ENCODE data around the gene INPP4A.
A peak's percentile ranks its signal among the peaks of the same experiment; 100 is the strongest.

INPP4A gene

DNA sequence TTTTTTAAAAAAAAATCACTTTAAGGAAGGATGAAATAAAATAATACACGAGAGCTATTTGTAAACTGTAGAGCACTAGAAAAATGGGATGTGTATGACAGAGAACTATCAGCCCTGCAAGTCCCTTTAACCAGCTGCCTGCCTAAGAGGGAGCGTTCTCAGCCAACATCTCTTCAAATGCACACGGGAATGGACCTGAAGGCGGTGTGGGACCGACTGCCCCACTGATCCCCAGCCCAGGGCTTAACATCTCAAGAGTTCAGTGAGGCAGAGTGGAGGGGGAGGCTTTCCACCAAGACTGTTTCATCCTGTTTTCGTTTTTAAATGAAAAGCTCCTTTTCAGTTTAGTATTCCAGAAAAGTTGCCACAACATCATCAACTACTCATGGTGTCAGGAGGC lies 2.2 kb downstream of the INPP4A start:
- no peaks in the 10 kb centered on the region for H3K9me3 ChIP-seq (ENCODE audit: control extremely low read depth in 1 of 5, control insufficient read depth in 4 of 5, insufficient read depth in 2 of 5, low read depth in 1 of 5, low read length in 4 of 5)
- ChIA-PET CTCF (interaction anchor here (0.5 to 3.4 kb wide), 12 partner anchors 8 to 609 kb away, joined by 3 to 18 read pairs (median 4); no protein-coding TSS in a partner anchor), POLR2A (interaction anchor here (0.6 kb wide), 1 partner anchor 787 kb away, joined by 3 read pairs; no protein-coding TSS in a partner anchor)
- H3K4me3 ChIP-seq (ENCODE audit: control insufficient read depth in 1 of 7, extremely low read depth in 1 of 7, insufficient read depth in 4 of 7, low read depth in 2 of 7, low read length in 6 of 7) = peak overlapping the region in 1 of 7 experiments; percentile 44
- no peaks in the 10 kb centered on the region for H3K27me3 ChIP-seq (replicated peaks in 2 of 5; ENCODE audit: control insufficient read depth in 4 of 5, insufficient read depth in 5 of 5, low read length in 4 of 5)
- no peak overlapping the region for H3K27ac ChIP-seq (ENCODE audit: insufficient read depth in 1 of 2, low read depth in 1 of 2, low read length in 2 of 2, poor library complexity in 1 of 2, severe bottlenecking in 2 of 2)
- H3K36me3 ChIP-seq (ENCODE audit: control insufficient read depth in 4 of 4, insufficient read depth in 4 of 4, low read length in 3 of 4) = no peaks in the 10 kb centered on the region
- WGBS (ENCODE audit: insufficient coverage) = 67% methylated on average over 2 of the region's 6 CpGs
- peaks cover 10 to 63% (median 28%) of the 10 kb centered on the region in 4 experiments for H3K4me1 ChIP-seq (ENCODE audit: control extremely low read depth in 1 of 4, control insufficient read depth in 4 of 4, insufficient read depth in 4 of 4, low read length in 3 of 4)
- no peak for DNase-seq

DNA sequence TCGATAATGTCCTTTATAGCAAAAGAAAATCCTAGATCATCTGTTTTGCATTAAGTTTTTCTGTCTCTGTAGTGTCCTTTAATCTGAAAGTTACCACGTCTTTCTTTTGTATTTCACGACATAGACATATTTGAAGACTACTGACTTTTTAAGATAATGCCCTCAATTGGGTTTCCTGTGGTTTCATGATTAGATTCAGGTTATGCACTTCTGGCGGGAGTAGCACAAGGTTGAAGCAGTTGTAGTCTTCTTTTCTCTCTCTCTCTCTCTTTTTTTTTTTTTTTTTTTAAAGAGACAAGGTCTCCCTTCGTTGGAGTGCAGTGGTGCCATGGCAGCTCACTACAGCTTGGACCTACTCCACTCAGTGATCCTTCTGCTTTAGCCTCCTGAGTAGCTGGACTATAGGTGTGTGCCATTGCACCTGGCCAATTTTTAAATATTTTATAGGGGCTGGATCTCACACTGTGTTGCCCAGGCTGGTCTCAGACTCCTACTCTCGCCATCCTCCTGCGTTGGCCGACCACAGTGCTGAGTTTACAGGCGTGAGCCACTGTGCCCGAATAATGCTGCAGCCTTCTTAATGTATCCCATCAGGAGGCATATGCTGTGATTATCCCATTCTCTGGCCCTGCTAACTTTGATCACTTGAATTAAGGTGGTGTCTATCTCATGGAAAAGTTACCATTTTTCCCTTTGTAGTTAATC lies 3.9 kb downstream of the INPP4A start:
- POLR2A ChIA-PET = no interaction called here
- no peaks in the 10 kb centered on the region for H3K9me3 ChIP-seq (ENCODE audit: control extremely low read depth in 1 of 5, control insufficient read depth in 4 of 5, insufficient read depth in 2 of 5, low read depth in 1 of 5, low read length in 4 of 5)
- H3K27me3 ChIP-seq (replicated peaks in 2 of 5; ENCODE audit: control insufficient read depth in 4 of 5, insufficient read depth in 5 of 5, low read length in 4 of 5) = no peaks in the 10 kb centered on the region
- CTCF ChIA-PET = interaction anchor here (3.4 kb wide), 1 partner anchor 16 kb away, joined by 18 read pairs; no protein-coding TSS in a partner anchor
- H3K4me1 ChIP-seq (ENCODE audit: control extremely low read depth in 1 of 4, control insufficient read depth in 4 of 4, insufficient read depth in 4 of 4, low read length in 3 of 4) = peaks cover 18 to 80% (median 39%) of the 10 kb centered on the region in 4 experiments
- 99% methylated on average over 5 of the region's 10 CpGs for WGBS (ENCODE audit: insufficient coverage)
- no peak overlapping the region for H3K27ac ChIP-seq (ENCODE audit: insufficient read depth in 1 of 2, low read depth in 1 of 2, low read length in 2 of 2, poor library complexity in 1 of 2, severe bottlenecking in 2 of 2)
- no peaks in the 10 kb centered on the region for H3K36me3 ChIP-seq (ENCODE audit: control insufficient read depth in 4 of 4, insufficient read depth in 4 of 4, low read length in 3 of 4)
- DNase-seq = peak in 2 of 3 donors; percentile 36 to 65
- H3K4me3 ChIP-seq (ENCODE audit: control insufficient read depth in 1 of 7, extremely low read depth in 1 of 7, insufficient read depth in 4 of 7, low read depth in 2 of 7, low read length in 6 of 7) = no peak overlapping the region

DNA sequence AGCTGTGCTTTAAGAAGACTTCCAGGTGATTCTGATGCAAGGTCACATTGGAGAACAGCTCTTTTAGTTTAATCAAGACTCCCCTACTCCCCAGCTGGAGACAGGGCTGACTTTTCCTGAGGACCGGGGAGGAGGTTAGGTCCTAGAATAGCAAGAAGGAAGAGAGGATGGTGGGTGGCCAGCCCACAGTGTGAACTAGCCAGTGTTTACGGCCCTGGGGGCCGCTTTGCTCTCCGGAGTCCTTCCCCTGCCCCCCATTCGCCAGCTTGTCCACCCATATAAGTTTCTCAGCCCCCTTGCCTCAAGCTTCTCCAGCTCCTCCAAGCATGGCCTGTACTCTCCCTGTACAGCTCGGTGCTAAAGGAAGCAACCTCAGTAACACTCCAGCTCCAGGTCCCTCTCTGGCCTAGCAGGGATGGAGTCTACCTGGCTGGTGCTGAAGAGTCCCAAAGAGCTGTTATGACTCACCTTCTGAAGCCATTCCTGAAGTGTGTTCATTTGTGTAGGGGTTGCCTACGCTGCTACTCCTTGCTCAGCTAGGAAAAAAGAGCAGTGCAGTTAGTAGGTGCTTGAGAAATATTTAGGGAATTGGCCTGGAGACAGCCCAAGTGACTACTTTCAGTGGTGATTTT lies 7.9 kb downstream of the INPP4A start:
- POLR2A ChIA-PET = interaction anchor here (0.7 kb wide), 1 partner anchor 12 kb away, joined by 3 read pairs; no protein-coding TSS in a partner anchor
- peaks cover 27 to 84% (median 47%) of the 10 kb centered on the region in 4 experiments for H3K4me1 ChIP-seq (ENCODE audit: control extremely low read depth in 1 of 4, control insufficient read depth in 4 of 4, insufficient read depth in 4 of 4, low read length in 3 of 4)
- CTCF ChIA-PET = interaction anchor here (0.7 to 3.1 kb wide), 2 partner anchors 11 to 26 kb away, joined by 3 to 13 read pairs; no protein-coding TSS in a partner anchor

DNA sequence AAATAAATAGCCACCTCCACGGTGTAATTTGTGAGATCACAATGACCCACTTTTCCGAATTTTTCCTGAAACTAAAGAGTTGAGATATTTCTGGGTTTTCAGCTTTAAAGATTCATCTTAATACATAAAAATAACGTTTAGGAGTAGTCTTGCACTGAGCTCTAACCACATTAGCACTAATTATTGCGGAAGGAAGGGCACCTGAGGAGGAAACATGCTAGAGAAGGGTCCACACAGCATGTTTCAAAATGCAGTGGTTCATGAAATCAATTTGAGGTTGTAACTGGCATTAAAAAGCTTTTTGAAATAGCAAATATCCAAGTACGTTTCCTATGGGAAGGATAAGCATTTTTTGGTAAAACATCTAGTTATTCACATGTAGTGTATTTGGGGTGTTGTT lies 8.4 kb downstream of the INPP4A start:
- WGBS (ENCODE audit: insufficient coverage) = 49% methylated on average over 2 of the region's 5 CpGs
- ChIA-PET CTCF (interaction anchor here (1.1 to 3.1 kb wide), 3 partner anchors 11 to 679 kb away, joined by 3 to 13 read pairs (median 4); no protein-coding TSS in a partner anchor), POLR2A (no interaction called here)
- H3K4me3 ChIP-seq (ENCODE audit: control insufficient read depth in 1 of 7, extremely low read depth in 1 of 7, insufficient read depth in 4 of 7, low read depth in 2 of 7, low read length in 6 of 7) = peak overlapping the region in 1 of 7 experiments; percentile 7
- H3K36me3 ChIP-seq (ENCODE audit: control insufficient read depth in 4 of 4, insufficient read depth in 4 of 4, low read length in 3 of 4) = no peaks in the 10 kb centered on the region
- no peaks in the 10 kb centered on the region for H3K27me3 ChIP-seq (replicated peaks in 2 of 5; ENCODE audit: control insufficient read depth in 4 of 5, insufficient read depth in 5 of 5, low read length in 4 of 5)
- no peak overlapping the region for H3K27ac ChIP-seq (ENCODE audit: insufficient read depth in 1 of 2, low read depth in 1 of 2, low read length in 2 of 2, poor library complexity in 1 of 2, severe bottlenecking in 2 of 2)
- DNase-seq = peak in 2 of 3 donors; percentile 30 to 56
- peaks cover 27 to 81% (median 45%) of the 10 kb centered on the region in 4 experiments for H3K4me1 ChIP-seq (ENCODE audit: control extremely low read depth in 1 of 4, control insufficient read depth in 4 of 4, insufficient read depth in 4 of 4, low read length in 3 of 4)
- H3K9me3 ChIP-seq (ENCODE audit: control extremely low read depth in 1 of 5, control insufficient read depth in 4 of 5, insufficient read depth in 2 of 5, low read depth in 1 of 5, low read length in 4 of 5) = no peaks in the 10 kb centered on the region

More for the DNA sequence above, 7.9 kb downstream of the INPP4A start:
- Histone ChIP-seq H3K4me3 (ENCODE audit: control insufficient read depth in 1 of 7, extremely low read depth in 1 of 7, insufficient read depth in 4 of 7, low read depth in 2 of 7, low read length in 6 of 7) (no peak overlapping the region), H3K27me3 (replicated peaks in 2 of 5; ENCODE audit: control insufficient read depth in 4 of 5, insufficient read depth in 5 of 5, low read length in 4 of 5) (no peaks in the 10 kb centered on the region), H3K9me3 (ENCODE audit: control extremely low read depth in 1 of 5, control insufficient read depth in 4 of 5, insufficient read depth in 2 of 5, low read depth in 1 of 5, low read length in 4 of 5) (no peaks in the 10 kb centered on the region), H3K27ac (ENCODE audit: insufficient read depth in 1 of 2, low read depth in 1 of 2, low read length in 2 of 2, poor library complexity in 1 of 2, severe bottlenecking in 2 of 2) (no peak overlapping the region), H3K36me3 (ENCODE audit: control insufficient read depth in 4 of 4, insufficient read depth in 4 of 4, low read length in 3 of 4) (no peaks in the 10 kb centered on the region)
- no peak for DNase-seq
- no CpG with 5 or more reads among the region's 7 CpGs for WGBS (ENCODE audit: insufficient coverage)

DNA sequence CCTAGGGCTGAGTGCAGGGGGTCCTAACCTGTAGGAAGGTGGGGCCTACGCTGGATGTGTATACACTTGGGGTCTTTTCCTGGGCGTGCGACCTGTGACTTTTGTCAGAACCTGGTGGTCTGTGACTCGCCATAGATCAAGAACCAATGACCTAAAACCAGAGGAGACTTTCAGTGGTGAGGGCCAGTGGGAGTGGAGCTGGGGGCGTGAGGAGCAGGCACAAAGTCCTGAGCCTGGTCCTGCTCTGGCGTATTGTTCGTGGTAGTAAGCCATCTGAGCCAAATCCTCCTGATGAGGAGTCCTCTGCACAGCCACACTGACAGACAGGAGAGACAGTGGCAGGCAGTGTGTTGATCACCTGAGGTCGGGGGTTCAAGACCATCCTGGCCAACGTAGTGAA lies 8.9 kb downstream of the INPP4A start:
- H3K4me3 ChIP-seq (ENCODE audit: control insufficient read depth in 1 of 7, extremely low read depth in 1 of 7, insufficient read depth in 4 of 7, low read depth in 2 of 7, low read length in 6 of 7) = no peak overlapping the region
- no peaks in the 10 kb centered on the region for H3K9me3 ChIP-seq (ENCODE audit: control extremely low read depth in 1 of 5, control insufficient read depth in 4 of 5, insufficient read depth in 2 of 5, low read depth in 1 of 5, low read length in 4 of 5)
- DNase-seq = no peak
- H3K4me1 ChIP-seq (ENCODE audit: control extremely low read depth in 1 of 4, control insufficient read depth in 4 of 4, insufficient read depth in 4 of 4, low read length in 3 of 4) = peaks cover 27 to 78% (median 43%) of the 10 kb centered on the region in 4 experiments
- peaks cover 0 to under 1% (median 0%) of the 10 kb centered on the region in 4 experiments for H3K36me3 ChIP-seq (ENCODE audit: control insufficient read depth in 4 of 4, insufficient read depth in 4 of 4, low read length in 3 of 4)
- POLR2A ChIA-PET = no interaction called here
- H3K27me3 ChIP-seq (replicated peaks in 2 of 5; ENCODE audit: control insufficient read depth in 4 of 5, insufficient read depth in 5 of 5, low read length in 4 of 5) = no peaks in the 10 kb centered on the region
- WGBS (ENCODE audit: insufficient coverage) = 97% methylated on average over 7 of the region's 9 CpGs
- H3K27ac ChIP-seq (ENCODE audit: insufficient read depth in 1 of 2, low read depth in 1 of 2, low read length in 2 of 2, poor library complexity in 1 of 2, severe bottlenecking in 2 of 2) = no peak overlapping the region
- CTCF ChIA-PET = interaction anchor here (1.1 to 3.1 kb wide), 4 partner anchors 10 to 679 kb away, joined by 3 to 13 read pairs (median 6); no protein-coding TSS in a partner anchor

DNA sequence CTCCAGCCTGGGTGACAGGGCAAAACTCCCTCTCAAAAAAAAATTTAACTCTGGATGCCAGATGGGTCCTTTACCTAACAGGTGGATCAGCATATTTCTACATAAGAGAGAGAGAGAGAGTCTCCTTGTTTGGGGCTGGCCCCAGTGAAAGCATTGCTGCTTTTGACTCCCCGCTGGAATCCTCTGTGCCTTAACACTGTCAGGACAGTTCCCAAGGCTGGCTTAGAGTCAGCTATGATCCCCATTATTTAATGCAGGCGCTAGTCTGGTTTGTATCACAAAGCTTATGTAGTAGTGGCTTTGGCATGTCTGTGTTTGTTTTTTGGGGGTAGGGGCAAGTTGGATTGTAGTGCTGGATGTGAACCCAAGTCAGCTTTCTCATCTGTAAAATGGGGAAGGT lies 9.4 kb downstream of the INPP4A start:
- WGBS (ENCODE audit: insufficient coverage) = 89% methylated on average over 2 of the region's 2 CpGs
- POLR2A ChIA-PET = no interaction called here
- H3K27ac ChIP-seq (ENCODE audit: insufficient read depth in 1 of 2, low read depth in 1 of 2, low read length in 2 of 2, poor library complexity in 1 of 2, severe bottlenecking in 2 of 2) = peak overlapping the region in 1 of 2 experiments; percentile 79

More for the DNA sequence above, 9.4 kb downstream of the INPP4A start:
- DNase-seq = no peak
- Histone ChIP-seq H3K27me3 (replicated peaks in 2 of 5; ENCODE audit: control insufficient read depth in 4 of 5, insufficient read depth in 5 of 5, low read length in 4 of 5) (no peaks in the 10 kb centered on the region), H3K36me3 (ENCODE audit: control insufficient read depth in 4 of 4, insufficient read depth in 4 of 4, low read length in 3 of 4) (peaks cover 0 to 5% (median 0%) of the 10 kb centered on the region in 4 experiments), H3K4me1 (ENCODE audit: control extremely low read depth in 1 of 4, control insufficient read depth in 4 of 4, insufficient read depth in 4 of 4, low read length in 3 of 4) (peaks cover 27 to 79% (median 42%) of the 10 kb centered on the region in 4 experiments), H3K4me3 (ENCODE audit: control insufficient read depth in 1 of 7, extremely low read depth in 1 of 7, insufficient read depth in 4 of 7, low read depth in 2 of 7, low read length in 6 of 7) (peak overlapping the region in 2 of 7 experiments; percentile 6 to 14), H3K9me3 (ENCODE audit: control extremely low read depth in 1 of 5, control insufficient read depth in 4 of 5, insufficient read depth in 2 of 5, low read depth in 1 of 5, low read length in 4 of 5) (no peaks in the 10 kb centered on the region)
- CTCF ChIA-PET = interaction anchor here (0.6 to 3.1 kb wide), 7 partner anchors 8 to 735 kb away, joined by 3 to 13 read pairs (median 4); no protein-coding TSS in a partner anchor
